ENCODE data around the gene RSPO4.

Gene RSPO4

GRCh38 chr20:910132-910869, 91.8 kb downstream of the RSPO4 start:
- TF ChIP-seq GATA1 (IDR thresholded peaks at IDR 0.05; ENCODE audit: low read depth, low read length): no peak
- no peak for DNase-seq

DNA sequence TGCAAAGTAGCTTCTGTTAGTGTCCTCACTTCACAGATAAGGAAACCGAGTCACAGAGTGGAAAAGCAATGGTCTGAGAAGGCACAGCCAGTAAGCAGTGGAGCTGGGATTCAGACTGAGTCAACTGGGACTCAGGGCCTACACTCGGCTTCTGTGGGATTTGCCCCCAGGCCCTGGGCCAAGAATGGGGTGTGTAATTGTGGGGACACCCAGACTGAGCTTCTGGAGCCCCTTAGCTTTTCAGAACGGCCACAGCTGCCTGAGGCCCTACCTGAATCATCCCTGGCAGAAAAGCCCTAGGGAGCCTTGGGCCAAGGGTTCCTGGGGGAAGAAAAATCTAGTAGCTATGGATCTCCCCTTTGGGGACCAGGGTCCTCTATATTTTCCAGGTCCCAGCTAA, 92.5 kb downstream of the RSPO4 start:
- no peak for TF ChIP-seq GATA1 (IDR thresholded peaks at IDR 0.05; ENCODE audit: low read depth, low read length)
- TF ChIP-seq POLR2A (IDR thresholded peaks at IDR 0.05; ENCODE audit: low read length): no peak
- DNase-seq: no peak
